ENCODE measurements around the gene ZNF507.

ZNF507 gene

DNA sequence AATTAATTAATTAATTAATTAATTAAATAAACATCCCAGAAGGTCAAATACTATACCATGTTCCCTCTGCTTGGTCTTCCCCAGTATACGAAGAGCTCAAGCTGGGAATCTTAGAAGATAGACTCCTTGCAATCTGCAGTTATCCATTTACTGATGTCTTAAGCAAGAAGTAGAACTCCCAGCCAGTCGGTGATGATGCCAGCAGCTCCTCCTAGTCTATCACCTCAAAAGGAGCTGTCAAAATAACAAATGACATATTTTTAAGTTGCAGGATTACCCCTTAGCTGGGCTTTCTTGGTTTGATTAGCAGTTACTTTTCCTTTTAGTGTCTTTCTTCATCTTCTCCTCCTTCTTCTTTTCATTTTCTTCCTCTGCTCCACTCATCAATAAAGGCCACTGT lies 6.0 kb upstream of the ZNF507 start:
- no peak for DNase-seq (ENCODE audit: extremely low read depth in 1 of 2, low read depth in 1 of 2)

DNA sequence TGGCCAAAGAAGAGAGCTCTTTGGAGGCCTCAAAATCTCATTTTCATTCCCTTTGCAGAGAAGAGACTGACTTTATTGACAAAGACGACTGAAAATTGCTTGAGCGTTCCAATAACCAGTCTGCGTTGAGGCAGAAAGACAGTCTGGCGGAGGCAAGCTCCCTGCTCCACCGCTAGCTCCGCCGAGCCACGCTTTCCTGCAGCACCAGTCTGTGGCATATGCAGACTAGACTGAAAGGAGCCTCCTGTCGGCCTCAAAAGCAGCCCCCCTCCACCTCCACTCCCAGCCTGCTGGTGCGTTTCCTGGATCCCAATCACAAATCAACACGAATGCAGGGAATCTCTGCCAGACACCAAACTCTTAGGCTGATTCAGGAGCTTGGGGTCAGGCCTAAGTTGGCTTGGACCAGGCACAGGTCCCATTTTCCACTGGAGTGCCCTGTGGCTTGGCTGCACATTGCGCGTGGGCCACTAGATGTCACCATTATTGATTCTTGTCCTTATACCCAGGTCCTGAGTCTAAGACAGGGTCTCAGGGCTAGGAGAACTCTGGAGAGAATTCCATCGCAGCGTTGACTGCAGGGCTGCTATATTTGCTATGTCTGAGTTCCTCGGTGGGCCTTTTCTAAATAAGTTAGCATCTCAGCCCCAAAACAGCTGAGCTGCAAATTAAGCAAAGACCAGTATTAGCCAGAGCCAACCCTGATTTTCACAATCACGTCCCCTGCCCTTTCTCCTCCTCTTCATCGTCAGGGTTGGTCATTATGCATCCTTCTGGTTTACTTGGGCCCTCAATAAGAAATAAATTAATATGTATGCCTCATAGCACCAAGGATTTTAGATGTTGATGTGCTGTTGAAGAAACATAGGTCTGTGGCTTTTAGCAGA lies 5.2 kb upstream of the ZNF507 start:
- DNase-seq (ENCODE audit: extremely low read depth in 1 of 2, low read depth in 1 of 2) = no peak

DNA sequence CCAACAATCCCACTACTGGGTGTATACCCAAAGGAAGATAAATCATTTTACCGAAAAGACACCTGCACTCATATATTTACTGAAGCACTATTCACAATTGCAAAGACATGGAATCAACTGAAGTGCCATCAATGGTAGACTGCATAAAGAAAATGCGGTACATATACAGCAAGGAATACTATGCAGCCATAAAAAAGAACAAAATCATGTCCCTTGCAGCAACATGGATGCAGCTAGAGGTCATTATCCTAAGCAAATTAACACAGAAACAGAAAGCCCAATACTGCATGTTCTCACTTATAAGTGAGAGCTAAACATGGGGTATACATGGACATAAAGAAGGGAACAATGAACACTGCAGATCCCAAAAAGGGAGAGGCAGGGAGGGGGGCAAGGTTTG lies 2.7 kb upstream of the ZNF507 start:
- DNase-seq (ENCODE audit: extremely low read depth in 1 of 2, low read depth in 1 of 2) = no peak

DNA sequence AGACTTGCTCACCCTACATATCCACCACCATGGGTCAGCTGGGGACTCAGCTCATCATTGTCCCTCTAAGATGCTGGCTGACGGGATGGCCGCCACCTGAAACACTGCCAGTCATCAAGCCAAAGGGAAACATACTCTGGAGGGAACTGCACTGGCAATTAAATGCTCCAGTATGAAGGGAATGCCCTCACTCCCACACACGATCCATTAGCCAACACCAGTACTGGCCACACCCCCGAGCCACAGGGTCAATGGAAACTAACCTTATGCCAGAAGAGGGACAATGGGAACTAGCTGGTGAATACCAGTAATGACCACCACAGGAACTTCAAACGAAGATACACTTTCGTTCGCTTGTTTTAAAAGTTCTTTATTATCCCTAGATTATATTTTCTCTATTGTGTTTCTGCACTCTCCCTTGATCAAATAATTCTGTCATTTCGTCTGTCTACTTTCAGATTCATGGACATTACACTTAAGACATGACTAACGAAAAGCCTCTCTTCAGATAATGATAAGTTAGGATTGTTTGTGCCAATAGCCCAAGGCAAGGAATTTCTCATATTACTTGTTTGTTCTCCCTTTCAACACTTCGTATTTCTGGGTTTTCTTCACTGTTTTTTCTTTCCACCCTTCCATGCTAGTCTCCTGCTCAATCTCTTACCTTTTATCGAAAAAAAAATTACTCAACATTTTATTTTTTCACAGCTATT lies 1.7 kb upstream of the ZNF507 start:
- no peak for DNase-seq (ENCODE audit: extremely low read depth in 1 of 2, low read depth in 1 of 2)

DNA sequence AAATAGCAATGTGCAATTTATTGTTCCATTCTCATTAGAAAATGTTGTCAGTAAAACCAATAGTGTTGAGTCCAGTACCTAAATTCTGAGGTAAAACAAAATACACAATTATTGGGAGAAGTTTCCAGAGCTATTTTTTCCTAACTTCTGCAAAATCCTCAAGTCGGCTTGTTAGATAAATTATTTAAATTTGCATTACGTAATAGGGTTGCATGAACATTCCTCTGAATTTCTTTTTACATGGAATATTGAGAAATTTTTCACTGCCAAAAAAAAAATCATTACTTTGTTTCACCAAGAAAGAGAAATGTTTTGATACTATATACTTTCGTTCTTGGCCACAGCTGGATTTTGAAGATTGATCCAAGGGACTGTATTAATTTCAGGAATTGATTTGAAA lies 1.5 kb downstream of the ZNF507 start:
- DNase-seq (ENCODE audit: extremely low read depth in 1 of 2, low read depth in 1 of 2) = no peak

DNA sequence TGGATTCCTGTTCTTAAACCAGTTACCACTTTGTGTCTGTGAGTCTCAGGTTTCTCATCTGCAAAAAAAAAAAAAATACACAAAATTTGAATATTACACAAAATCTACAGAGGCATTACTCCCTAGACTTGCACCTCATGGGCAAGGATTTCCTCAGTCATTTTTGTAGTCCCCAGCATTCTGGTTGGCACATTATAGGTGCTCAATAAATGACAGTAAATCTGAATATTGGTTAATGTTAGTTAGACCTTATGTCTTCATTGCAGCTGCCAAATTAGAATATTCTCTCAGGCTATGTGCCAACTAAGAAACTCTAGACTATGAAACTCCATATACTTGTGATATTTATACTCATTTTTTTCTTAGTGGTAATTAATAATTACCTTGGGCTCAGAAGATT lies 2.2 kb downstream of the ZNF507 start:
- no peak for DNase-seq (ENCODE audit: extremely low read depth in 1 of 2, low read depth in 1 of 2)

DNA sequence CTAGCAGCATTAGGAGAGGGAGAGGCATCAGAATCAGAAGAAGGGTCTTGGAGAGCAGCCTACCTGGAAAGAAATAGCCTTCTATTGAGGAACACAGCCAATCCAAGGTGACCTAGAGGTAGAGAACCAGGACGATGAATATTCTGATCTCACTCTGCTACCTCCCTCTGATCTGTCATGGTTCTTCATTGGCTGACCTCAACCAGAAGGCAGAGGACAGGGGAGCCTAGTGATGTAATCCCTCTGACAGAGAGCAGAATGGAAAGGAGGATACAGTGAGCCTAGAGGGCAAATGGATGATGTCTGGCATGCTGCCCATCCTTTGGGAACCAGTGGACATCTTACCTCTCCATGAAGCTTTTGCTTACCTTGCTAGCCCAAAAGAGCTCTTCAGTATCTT lies 3.6 kb downstream of the ZNF507 start:
- DNase-seq (ENCODE audit: extremely low read depth in 1 of 2, low read depth in 1 of 2) = no peak

DNA sequence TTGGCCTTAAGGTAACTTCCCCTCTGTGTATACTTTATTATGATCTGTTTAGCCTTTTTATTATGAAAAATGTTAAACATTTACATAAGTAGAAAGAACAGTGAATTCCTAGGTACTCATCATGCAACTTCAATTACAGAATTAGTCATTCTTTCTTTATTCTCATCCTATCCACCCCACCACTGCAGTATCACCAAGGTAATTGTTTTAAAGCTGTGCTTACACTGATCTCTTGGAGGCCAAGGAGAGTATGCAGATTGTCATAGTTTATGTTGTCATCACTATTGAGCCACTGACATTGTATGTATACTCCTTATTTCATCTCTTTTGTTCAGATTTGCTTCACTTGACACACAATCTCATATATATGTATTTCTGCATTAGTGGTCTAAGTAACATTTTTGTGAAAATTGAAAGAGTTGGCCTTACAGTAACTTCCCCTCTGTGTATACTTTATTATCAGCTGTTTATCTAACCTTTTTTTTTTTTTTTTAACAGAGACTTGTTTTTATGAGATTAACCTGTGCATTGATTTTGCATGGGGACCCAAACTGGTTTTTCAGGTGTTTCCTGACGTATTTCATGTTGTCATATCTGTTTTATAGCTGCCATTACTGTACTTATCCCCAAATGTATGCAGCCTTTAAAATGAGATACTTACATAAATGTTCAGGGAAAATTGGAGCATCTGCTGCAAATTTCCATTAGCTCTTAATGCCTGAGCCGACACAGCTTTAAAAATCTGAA lies 4.5 kb downstream of the ZNF507 start:
- no peak for DNase-seq (ENCODE audit: extremely low read depth in 1 of 2, low read depth in 1 of 2)

DNA sequence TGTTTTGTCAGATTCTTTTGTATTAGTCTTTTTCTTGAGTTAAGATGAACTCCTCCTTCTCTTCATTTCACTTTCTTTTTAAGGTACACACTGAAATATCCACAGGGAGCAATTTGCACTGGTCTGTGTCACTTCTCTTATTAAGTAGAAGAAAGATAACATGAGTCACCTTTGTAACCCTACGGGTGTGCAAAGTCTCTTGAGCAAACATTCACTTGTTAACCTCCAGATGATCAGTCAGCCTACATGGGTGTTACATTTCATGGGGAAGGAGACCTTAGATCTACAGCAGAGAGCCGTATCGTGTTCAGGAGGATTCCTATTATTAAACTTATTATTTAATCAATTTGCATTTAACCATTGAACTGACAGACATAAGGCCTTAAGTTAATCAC lies 5.1 kb downstream of the ZNF507 start:
- no peak for DNase-seq (ENCODE audit: extremely low read depth in 1 of 2, low read depth in 1 of 2)

DNA sequence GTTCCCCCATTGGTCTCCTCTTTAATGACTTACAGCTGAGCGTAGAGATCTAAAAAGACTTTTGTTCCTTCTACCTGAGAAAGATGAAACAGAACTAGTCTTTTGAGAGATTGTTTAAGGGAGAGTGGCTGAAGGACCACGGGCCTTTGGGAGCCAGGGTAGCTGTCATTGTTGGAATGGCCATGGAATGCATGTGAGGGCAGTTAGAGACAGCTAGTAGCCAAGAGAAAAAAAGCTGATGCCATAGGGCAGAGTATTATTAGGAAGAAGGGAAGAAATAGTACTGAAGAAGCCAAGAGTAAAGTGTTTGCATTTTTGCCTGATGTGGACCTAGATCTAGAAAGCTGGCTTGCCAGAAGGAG lies 5.6 kb downstream of the ZNF507 start:
- DNase-seq (ENCODE audit: extremely low read depth in 1 of 2, low read depth in 1 of 2) = no peak

DNA sequence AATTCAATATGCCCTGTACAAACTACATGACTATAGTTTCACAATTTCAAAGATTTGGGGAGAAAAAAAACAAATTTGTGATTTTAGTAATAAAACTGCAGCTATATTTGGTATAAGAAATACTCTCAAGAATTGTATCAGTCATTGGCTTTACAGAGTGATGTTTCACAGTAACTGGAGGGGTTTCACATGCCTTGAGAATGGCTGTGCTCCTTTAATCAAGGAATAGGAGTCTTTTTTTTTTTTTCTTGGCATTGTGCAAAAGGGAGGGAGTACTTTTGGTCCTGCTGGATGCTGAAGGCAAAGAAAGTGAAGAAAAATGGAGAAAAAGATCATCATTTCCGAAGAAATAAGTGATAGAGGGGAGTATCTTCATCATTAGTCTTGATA lies 6.8 kb downstream of the ZNF507 start:
- DNase-seq (ENCODE audit: extremely low read depth in 1 of 2, low read depth in 1 of 2) = no peak

DNA sequence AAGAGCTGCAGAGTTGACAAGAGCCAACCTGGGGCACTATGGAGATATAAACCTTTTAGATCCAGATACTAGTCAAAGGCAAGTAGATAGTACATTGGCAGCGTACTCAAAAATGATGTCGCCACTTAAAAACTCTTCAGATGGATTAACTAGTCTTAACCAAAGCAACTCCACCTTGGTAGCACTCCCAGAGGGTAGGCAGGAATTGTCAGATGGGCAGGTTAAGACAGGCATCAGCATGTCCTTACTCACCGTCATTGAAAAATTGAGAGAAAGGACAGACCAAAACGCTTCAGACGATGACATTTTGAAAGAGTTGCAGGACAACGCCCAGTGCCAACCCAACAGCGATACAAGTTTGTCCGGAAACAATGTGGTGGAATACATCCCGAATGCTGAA lies 8.9 kb downstream of the ZNF507 start:
- no peak for DNase-seq (ENCODE audit: extremely low read depth in 1 of 2, low read depth in 1 of 2)

DNA sequence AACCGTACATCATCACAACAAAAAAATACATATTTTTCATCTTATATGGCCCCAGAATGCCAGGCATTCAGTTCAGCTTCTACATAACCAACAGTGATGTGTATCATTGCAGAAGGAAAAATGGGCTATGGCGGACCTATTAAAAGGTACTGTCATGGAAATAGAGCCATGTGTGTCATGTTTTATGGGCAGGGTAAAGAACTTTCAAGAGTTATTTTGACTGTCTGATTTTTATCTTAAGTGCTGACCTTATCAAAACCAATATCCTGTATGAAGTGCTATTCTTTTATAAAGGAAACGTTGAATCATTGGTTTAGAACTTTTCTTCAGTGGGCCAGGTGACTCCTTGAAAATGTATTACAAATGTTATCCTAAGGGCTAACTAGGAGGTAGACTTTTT lies 9.9 kb downstream of the ZNF507 start:
- DNase-seq (ENCODE audit: extremely low read depth in 1 of 2, low read depth in 1 of 2) = no peak

DNA sequence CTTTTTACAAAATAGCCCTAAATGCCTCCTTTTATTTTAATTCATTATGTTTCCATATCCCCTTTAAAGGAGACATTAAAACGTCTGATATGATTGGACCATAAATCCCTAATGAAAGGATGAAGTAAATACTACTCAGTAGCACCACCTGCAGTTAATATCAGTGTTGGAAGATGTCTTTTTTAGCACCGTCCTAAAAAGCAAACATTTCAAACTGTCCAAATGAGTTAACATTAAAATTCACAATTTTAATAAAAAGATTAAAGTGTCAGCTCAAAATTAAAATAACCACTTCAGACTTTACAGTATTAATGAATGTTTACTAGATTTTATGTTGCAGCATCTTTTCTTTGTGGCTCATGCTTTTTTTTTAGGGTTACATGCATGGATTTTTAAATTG lies 12.3 kb downstream of the ZNF507 start:
- no peak for DNase-seq (ENCODE audit: extremely low read depth in 1 of 2, low read depth in 1 of 2)

DNA sequence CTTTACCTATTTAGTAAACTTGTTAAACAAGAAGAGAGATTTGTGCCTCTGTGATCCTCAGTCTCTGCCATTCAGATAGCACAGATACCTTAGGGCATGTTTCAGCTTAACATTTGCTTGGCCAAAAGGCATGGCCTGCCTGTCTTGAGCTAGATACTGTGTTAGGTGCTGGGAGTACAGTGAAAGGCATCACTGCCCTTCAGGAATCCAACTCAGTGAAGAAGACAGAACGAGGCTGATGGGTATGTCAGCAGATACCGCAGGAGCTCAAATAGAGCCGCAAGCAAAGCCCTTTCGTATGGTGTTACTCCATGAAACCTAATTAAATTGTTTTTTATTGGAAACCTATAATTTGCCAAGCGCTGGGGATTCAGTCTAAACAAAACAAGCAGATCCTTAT lies 12.9 kb downstream of the ZNF507 start:
- DNase-seq (ENCODE audit: extremely low read depth in 1 of 2, low read depth in 1 of 2) = no peak

DNA sequence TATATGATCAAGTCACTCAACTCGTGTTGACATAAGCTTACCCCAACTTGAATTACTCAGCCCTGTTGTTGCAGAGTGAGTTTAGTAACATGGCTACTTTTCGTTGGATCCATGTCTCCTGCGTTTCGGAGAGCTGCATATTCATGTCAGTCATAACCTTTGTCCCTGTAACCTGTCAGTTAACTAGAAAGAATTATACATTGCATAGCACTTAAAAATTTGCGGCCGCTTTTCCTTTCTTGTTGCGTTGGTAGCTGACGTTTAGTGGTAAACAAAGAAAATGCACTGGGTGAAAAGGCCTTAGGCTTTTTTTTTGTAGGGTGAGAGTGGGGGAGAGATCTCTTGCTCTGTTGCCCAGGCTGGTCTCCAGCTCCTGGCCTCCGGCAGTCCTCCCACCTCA lies 14.2 kb downstream of the ZNF507 start:
- no peak for DNase-seq (ENCODE audit: extremely low read depth in 1 of 2, low read depth in 1 of 2)

DNA sequence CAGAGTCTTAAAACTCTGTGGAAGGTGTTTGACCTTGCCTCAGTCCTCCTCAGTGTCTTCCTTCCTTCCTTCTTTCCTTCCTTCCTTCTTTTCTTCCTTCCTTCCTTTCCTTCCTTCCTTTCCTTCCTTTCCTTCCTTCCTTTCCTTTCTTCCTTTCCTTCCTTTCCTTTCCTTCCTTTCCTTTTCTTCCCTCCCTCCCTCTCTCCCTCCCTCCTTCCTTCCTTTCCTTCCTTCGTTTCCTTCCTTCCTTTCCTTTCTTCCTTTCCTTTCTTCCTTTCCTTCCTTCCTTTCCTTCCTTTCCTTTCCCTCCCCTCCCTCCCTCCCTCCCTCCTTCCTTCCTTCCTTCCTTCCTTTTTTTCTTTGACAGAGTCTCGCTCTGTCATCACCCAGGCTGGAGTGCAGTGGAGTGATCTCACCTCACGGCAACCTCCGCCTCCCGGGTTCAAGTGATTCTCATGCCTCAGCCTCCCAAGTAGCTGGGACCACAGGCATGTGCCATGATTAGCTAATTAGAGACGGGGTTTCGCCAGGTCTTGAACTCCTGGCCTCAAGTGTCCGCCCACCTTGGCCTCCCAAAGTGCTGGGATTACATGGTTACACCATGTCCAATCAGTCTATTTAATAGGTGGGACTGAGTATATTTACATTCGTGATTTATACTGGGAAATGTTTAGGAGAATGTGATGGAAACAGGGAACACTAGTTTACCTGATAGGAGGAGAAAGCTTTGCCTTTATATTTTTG lies 16.3 kb downstream of the ZNF507 start:
- DNase-seq (ENCODE audit: extremely low read depth in 1 of 2, low read depth in 1 of 2) = no peak

DNA sequence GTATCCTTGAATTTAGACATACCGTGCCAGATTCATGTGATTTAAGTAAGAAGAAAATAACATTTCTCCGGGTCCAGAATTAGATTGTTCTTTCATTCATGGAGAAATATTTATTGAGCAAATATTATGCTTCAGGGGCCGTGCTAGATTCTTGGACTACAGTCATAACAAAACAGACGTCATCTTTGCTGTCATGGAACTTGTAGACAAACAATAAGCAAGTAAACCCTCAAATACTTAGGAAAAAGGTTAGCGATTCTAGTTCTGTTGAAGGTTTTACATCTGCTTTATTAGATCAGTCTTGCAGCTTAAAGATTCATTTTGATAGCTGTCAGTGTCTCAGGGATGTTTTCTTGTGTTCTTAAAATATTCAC lies 16.9 kb downstream of the ZNF507 start:
- DNase-seq (ENCODE audit: extremely low read depth in 1 of 2, low read depth in 1 of 2) = no peak

DNA sequence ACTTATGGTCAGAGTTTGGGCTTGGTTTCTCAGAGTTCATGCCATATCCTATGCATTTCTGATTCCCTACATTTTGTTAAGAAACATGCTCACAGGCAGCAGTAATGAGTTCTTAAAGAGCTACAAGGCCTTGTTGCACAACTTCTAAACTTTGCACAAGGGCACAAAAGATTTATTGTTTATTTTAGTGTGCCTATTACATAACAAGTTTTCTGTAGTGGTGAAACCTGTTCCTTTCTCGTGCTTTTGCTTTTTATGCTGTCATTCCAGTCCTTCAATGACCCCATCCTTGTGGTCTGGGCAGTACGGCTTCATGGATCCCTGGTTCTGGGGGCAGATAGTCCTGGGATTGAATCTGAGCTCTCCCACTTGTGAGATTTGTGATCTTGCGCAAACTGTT lies 17.8 kb downstream of the ZNF507 start:
- no peak for DNase-seq (ENCODE audit: extremely low read depth in 1 of 2, low read depth in 1 of 2)

DNA sequence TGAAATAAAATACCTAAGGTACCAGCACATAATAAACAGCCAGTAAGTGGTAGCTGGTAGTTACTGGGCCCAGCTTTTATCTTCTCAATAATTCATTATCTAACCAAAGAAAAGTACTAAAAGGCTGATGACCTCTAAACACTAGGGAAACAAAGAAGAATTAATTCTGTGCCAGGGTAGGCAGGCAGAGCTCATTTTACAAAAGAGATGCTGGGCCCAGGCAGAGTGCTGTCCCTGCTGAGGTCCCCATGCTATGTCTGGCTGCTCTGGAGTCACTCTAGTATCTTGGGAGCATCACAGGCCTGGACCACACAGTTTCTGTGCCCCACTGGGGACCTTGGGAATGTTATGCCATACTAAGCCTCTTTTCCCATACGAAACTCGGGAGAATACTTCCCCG lies 18.2 kb downstream of the ZNF507 start:
- DNase-seq (ENCODE audit: extremely low read depth in 1 of 2, low read depth in 1 of 2) = no peak

DNA sequence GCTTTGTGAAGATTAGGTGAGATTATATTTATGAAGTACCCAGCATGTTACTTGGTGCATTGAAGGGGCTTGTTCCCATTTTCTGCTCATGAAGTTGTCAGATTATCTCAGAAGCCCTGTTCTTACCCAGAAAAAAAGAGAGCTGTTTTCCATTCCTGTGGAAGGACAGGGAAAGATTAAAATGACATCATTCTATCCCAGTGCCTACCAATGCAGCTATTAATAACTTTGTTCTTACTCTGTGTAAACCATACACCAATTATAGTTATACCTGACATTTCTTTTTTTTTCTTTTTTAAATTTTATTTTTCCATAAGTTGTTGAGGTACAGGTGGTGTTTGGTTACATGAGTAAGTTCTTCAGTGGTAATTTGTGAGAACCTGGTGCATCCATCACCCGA lies 18.6 kb downstream of the ZNF507 start:
- no peak for DNase-seq (ENCODE audit: extremely low read depth in 1 of 2, low read depth in 1 of 2)
